SH-SY5Y (cell line): ENCODE measurements around the gene CTSH.

Experiments used
- GATA2 ChIP-seq: IDR thresholded peaks from 2 replicates; pipeline ENCODE4 v1.6.1; 2011; ENCODE audit warnings: mild to moderate bottlenecking, low read depth, low read length
- GATA3 ChIP-seq: IDR thresholded peaks from 2 replicates; pipeline ENCODE4 v1.6.1; 2011; ENCODE audit warnings: low read depth, mild to moderate bottlenecking, low read length, moderate library complexity

DNA sequence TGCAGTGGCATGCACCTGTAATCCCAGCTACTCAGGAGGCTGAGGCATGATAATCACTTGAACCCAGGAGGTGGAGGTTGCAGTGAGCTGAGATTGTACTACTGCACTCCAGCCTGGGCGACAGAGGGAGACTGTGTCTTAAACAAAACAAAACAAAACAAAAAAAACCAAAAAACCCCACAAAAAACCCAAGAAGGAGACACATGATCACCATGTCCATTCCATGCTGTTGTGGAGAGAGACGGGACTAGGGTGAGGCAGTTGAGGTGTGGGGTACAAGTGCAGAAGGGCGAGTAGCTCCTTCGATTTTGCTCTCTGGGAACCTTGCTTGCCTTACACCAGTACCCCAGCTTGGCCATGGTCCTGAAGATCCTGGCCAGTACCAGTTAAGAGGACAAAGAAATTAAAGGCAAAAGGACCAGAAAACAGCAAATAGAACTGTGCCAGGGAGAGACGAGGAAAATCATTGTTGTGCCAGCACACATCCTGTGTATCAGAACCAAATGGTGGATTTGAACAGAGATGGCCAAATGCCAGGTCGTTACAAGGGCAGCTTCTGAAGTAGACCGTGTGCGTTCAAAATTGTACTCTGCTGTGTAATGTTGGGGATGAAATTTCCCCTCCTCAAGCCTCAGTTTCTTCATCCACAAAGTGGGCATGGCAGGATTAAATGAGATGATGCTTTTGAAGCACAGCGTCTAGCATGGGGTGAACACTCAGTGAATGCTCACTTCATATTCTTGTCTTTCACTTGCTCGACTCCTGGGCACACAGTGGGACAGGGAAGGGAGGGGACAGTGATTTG lies 42.9 kb upstream of the CTSH start:
- no peak for TF ChIP-seq GATA2
- no peak for TF ChIP-seq GATA3
